GM12864 (cell line): ENCODE results near the gene DDX54.

ENCODE experiments used
- DNase-seq: peaks from one replicate; pipeline ENCODE4 v3.0.0-alpha.2; 2011; ENCODE audit warnings: low read depth
- H3K4me3 ChIP-seq: 2 replicates; pipeline ENCODE4 v1.5.1; 2011; ENCODE audit warnings: mild to moderate bottlenecking, low read depth, low read length, control low read depth
- CTCF ChIP-seq: IDR thresholded peaks from 2 replicates; pipeline ENCODE4 v1.5.1; 2011; ENCODE audit warnings: low read depth, mild to moderate bottlenecking, moderate library complexity, low read length, control low read depth, inconsistent platforms; ENCODE audit errors: missing control alignments

The DDX54 gene

GRCh38 chr12:113133666-113134065, 51.6 kb downstream of the DDX54 start:
- H3K4me3 ChIP-seq: no peak overlapping the region
- TF ChIP-seq CTCF: no peak
- no peak for DNase-seq

GRCh38 chr12:113133036-113133435, 52.2 kb downstream of the DDX54 start:
- no peak overlapping the region for H3K4me3 ChIP-seq
- DNase-seq: no peak
- no peak for TF ChIP-seq CTCF

GRCh38 chr12:113131556-113131955, 53.7 kb downstream of the DDX54 start:
- no peak for TF ChIP-seq CTCF
- no peak for DNase-seq
- no peak overlapping the region for H3K4me3 ChIP-seq

GRCh38 chr12:113130457-113131135, 54.7 kb downstream of the DDX54 start:
- H3K4me3 ChIP-seq: no peak overlapping the region
- DNase-seq: no peak
- no peak for TF ChIP-seq CTCF

- H3K4me3 ChIP-seq: no peak overlapping the region
- DNase-seq: no peak
- TF ChIP-seq CTCF: no peak
Observed at GRCh38 chr12:113129664-113130456, 55.4 kb downstream of the DDX54 start.

GRCh38 chr12:113128802-113129663, 56.2 kb downstream of the DDX54 start:
- DNase-seq: no peak
- no peak overlapping the region for H3K4me3 ChIP-seq
- TF ChIP-seq CTCF: no peak
